Kidney epithelial cell (primary cell): Measurements from ENCODE around the gene SH3RF3. TPM values are rescaled to one million over a fixed set of nuclear protein-coding genes. Genes with fewer than 3 reads are reported as not detected.
"Not testable (repeated sequence)": the region's sequence is repeated elsewhere in the genome, so short reads cannot be mapped to it uniquely, and the experiment has no call there.

Experiments
- DNase-seq: peaks from one replicate; pipeline ENCODE4 v3.0.0-alpha.2; 2010; ENCODE audit warnings: low read depth
- H3K27me3 ChIP-seq: 2 replicates; pipeline ENCODE4 v1.6.0; 2011; ENCODE audit warnings: low read length; ENCODE audit not compliant: control insufficient read depth, insufficient read depth
- H3K36me3 ChIP-seq: 2 replicates; pipeline ENCODE4 v1.5.1; 2011; ENCODE audit warnings: low read length; ENCODE audit not compliant: control insufficient read depth, insufficient read depth
- H3K4me3 ChIP-seq: 2 replicates; pipeline ENCODE4 v1.5.1; 2011; ENCODE audit warnings: low read depth, mild to moderate bottlenecking, control low read depth, low read length
- total RNA-seq: library from RNA; depleted of rRNA; stranded (reverse); fragments of >200 nt; gene quantifications from 2 replicates; pipeline ENCODE4 v1.2.3, GENCODE V29; 2015
- TF ChIP-seq, protein P1 (sequence below): IDR thresholded peaks from 2 replicates; pipeline ENCODE4 v1.5.1; 2011; ENCODE audit warnings: mild to moderate bottlenecking, moderate library complexity, low read length, control low read depth, inconsistent platforms; ENCODE audit not compliant: insufficient read depth, poor library complexity, severe bottlenecking

SH3RF3 gene
- total RNA-seq, 1 donor from 2014 or later = 9.6 TPM

DNA sequence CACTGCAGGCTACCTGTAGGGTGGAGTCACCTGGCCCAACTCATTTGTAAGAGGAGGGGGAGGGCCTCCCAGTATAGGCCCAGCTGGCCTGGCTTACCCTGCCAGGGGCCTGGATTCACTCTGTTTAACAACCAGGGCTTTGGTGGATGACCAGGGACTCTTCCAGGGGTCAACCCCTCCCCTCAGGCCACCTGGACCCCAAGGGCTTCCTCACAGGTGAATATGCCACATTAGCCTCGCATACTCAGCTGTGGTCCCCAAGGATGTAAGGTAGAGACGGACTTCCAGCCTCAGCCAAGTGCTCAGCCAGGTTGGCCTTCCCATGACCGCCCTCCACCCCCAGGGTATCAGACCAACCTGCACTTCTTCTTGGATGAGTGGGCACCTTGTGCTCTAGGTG is 8.8 kb upstream of the SH3RF3 start:
- Histone ChIP-seq H3K36me3 (no peaks in the 10 kb centered on the region), H3K27me3 (peaks cover 5% of the 10 kb centered on the region), H3K4me3 (no peak overlapping the region)
- TF ChIP-seq, protein P1, sequence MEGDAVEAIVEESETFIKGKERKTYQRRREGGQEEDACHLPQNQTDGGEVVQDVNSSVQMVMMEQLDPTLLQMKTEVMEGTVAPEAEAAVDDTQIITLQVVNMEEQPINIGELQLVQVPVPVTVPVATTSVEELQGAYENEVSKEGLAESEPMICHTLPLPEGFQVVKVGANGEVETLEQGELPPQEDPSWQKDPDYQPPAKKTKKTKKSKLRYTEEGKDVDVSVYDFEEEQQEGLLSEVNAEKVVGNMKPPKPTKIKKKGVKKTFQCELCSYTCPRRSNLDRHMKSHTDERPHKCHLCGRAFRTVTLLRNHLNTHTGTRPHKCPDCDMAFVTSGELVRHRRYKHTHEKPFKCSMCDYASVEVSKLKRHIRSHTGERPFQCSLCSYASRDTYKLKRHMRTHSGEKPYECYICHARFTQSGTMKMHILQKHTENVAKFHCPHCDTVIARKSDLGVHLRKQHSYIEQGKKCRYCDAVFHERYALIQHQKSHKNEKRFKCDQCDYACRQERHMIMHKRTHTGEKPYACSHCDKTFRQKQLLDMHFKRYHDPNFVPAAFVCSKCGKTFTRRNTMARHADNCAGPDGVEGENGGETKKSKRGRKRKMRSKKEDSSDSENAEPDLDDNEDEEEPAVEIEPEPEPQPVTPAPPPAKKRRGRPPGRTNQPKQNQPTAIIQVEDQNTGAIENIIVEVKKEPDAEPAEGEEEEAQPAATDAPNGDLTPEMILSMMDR = no peak
- no peak for DNase-seq

- not testable (repeated sequence) for H3K4me3 ChIP-seq, H3K27me3 ChIP-seq, DNase-seq, H3K36me3 ChIP-seq
Measured at GRCh38 chr2:109120686-109121085, 8.3 kb upstream of the SH3RF3 start.

GRCh38 chr2:109123586-109124201 is 5.3 kb upstream of the SH3RF3 start:
- H3K27me3 ChIP-seq = peaks cover 5% of the 10 kb centered on the region
- no peak overlapping the region for H3K4me3 ChIP-seq
- no peak for DNase-seq
- H3K36me3 ChIP-seq = no peaks in the 10 kb centered on the region
- TF ChIP-seq, protein P1 = no peak

- no peak for DNase-seq
- H3K27me3 ChIP-seq = peaks cover 11% of the 10 kb centered on the region
- H3K36me3 ChIP-seq = no peaks in the 10 kb centered on the region
- TF ChIP-seq, protein P1 = no peak
- no peak overlapping the region for H3K4me3 ChIP-seq
Measured at GRCh38 chr2:109124982-109125592, 3.9 kb upstream of the SH3RF3 start.

- H3K27me3 ChIP-seq = peaks cover 13% of the 10 kb centered on the region
- no peaks in the 10 kb centered on the region for H3K36me3 ChIP-seq
- H3K4me3 ChIP-seq = no peak overlapping the region
- DNase-seq = peak; percentile 85
- TF ChIP-seq, protein P1 = no peak
Measured at GRCh38 chr2:109125593-109126500, 3.2 kb upstream of the SH3RF3 start.

DNA sequence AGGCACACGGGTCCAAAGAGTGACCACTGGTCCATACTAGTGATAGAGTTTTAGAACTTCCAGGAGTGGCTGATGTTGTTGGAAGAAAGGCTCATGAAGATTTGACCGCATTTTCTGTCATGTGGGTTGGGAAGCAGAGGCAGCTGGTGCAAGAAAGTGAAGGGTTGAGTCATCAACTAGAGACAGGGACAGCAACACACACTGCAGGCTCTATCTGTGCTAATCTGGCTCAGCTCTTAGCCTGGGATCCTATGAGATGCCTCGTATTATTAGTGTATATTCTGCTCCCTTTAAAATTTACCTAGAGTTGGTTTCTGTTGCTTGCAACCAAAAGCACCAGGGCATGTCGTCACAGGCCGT is 2.5 kb upstream of the SH3RF3 start:
- peak; percentile 47 for DNase-seq
- H3K27me3 ChIP-seq = peaks cover 13% of the 10 kb centered on the region

More for the DNA sequence above, 2.5 kb upstream of the SH3RF3 start:
- Histone ChIP-seq H3K4me3 (no peak overlapping the region), H3K36me3 (no peaks in the 10 kb centered on the region)
- TF ChIP-seq, protein P1 = no peak
